IPS-18c (cell line): ENCODE data around the gene SPO11.
A peak's percentile ranks its signal among the peaks of the same experiment; 100 is the strongest.

Experiments
- H3K4me3 ChIP-seq: 2 replicates; pipeline ENCODE4 v1.7.0; 2013; ENCODE audit warnings: low read depth, mild to moderate bottlenecking, low read length, moderate library complexity; ENCODE audit not compliant: insufficient read depth
- H3K9me3 ChIP-seq: one replicate; pipeline ENCODE4 v1.6.1; 2013; ENCODE audit warnings: mild to moderate bottlenecking, low read length, moderate library complexity; ENCODE audit not compliant: control insufficient read depth, insufficient read depth

SPO11 gene

GRCh38 chr20:57352305-57352704, 22.7 kb downstream of the SPO11 start:
- Histone ChIP-seq H3K4me3 (peak overlapping the region; percentile 73), H3K9me3 (no peaks in the 10 kb centered on the region)

- H3K4me3 ChIP-seq = no peak overlapping the region
- no peaks in the 10 kb centered on the region for H3K9me3 ChIP-seq
These were observed 23.7 kb downstream of the SPO11 start for GRCh38 chr20:57353351-57353750.

- no peak overlapping the region for H3K4me3 ChIP-seq
- H3K9me3 ChIP-seq = no peaks in the 10 kb centered on the region
These were observed 31.9 kb downstream of the SPO11 start for GRCh38 chr20:57361517-57361916.

GRCh38 chr20:57364451-57364850, 34.8 kb downstream of the SPO11 start:
- Histone ChIP-seq H3K9me3 (no peaks in the 10 kb centered on the region), H3K4me3 (no peak overlapping the region)

- H3K9me3 ChIP-seq = no peaks in the 10 kb centered on the region
- H3K4me3 ChIP-seq = no peak overlapping the region
These were observed 40.0 kb downstream of the SPO11 start for GRCh38 chr20:57369596-57369995.

GRCh38 chr20:57370316-57370715, 40.7 kb downstream of the SPO11 start:
- Histone ChIP-seq H3K9me3 (no peaks in the 10 kb centered on the region), H3K4me3 (no peak overlapping the region)

GRCh38 chr20:57371363-57371762, 41.8 kb downstream of the SPO11 start:
- Histone ChIP-seq H3K4me3 (no peak overlapping the region), H3K9me3 (no peaks in the 10 kb centered on the region)

- no peaks in the 10 kb centered on the region for H3K9me3 ChIP-seq
- no peak overlapping the region for H3K4me3 ChIP-seq
These were observed 42.6 kb downstream of the SPO11 start for GRCh38 chr20:57372157-57372556.

- Histone ChIP-seq H3K9me3 (no peaks in the 10 kb centered on the region), H3K4me3 (no peak overlapping the region)
These were observed 43.2 kb downstream of the SPO11 start for GRCh38 chr20:57372581-57373350.

- no peaks in the 10 kb centered on the region for H3K9me3 ChIP-seq
These were observed 44.8 kb downstream of the SPO11 start for GRCh38 chr20:57374343-57374930.

GRCh38 chr20:57374931-57375651, 45.5 kb downstream of the SPO11 start:
- Histone ChIP-seq H3K9me3 (no peaks in the 10 kb centered on the region), H3K4me3 (no peak overlapping the region)

More at GRCh38 chr20:57374343-57374930, 44.8 kb downstream of the SPO11 start:
- H3K4me3 ChIP-seq = no peak overlapping the region

GRCh38 chr20:57375652-57376230, 46.1 kb downstream of the SPO11 start:
- no peaks in the 10 kb centered on the region for H3K9me3 ChIP-seq

GRCh38 chr20:57377350-57377749, 47.7 kb downstream of the SPO11 start:
- Histone ChIP-seq H3K4me3 (no peak overlapping the region), H3K9me3 (no peaks in the 10 kb centered on the region)

More at GRCh38 chr20:57375652-57376230, 46.1 kb downstream of the SPO11 start:
- H3K4me3 ChIP-seq = no peak overlapping the region

GRCh38 chr20:57378107-57378506, 48.5 kb downstream of the SPO11 start:
- Histone ChIP-seq H3K9me3 (no peaks in the 10 kb centered on the region), H3K4me3 (no peak overlapping the region)

- Histone ChIP-seq H3K9me3 (no peaks in the 10 kb centered on the region), H3K4me3 (no peak overlapping the region)
These were observed 49.2 kb downstream of the SPO11 start for GRCh38 chr20:57378646-57379262.

- no peaks in the 10 kb centered on the region for H3K9me3 ChIP-seq
These were observed 49.7 kb downstream of the SPO11 start for GRCh38 chr20:57379263-57379647.

GRCh38 chr20:57380081-57380750, 50.6 kb downstream of the SPO11 start:
- no peaks in the 10 kb centered on the region for H3K9me3 ChIP-seq
- no peak overlapping the region for H3K4me3 ChIP-seq

More at GRCh38 chr20:57379263-57379647, 49.7 kb downstream of the SPO11 start:
- H3K4me3 ChIP-seq = no peak overlapping the region
